RWPE1 (cell line): ENCODE results near the gene ZSCAN26.
A peak's percentile ranks its signal among the peaks of the same experiment; 100 is the strongest.

Experiments used
- CTCF ChIA-PET: fragments of 350-600 bp; sonication (Branson Sonifier 250); formaldehyde crosslinking; extraction: SDS; loops from one replicate; lab custom pipeline; 2021; lab: Yijun Ruan, JAX
- POLR2A ChIA-PET: fragments of 400-600 bp; formaldehyde crosslinking; extraction: SDS; loops from one replicate; lab custom pipeline; 2020; ENCODE audit warnings: antibody characterized with exemption; ENCODE audit not compliant: low non-redundant PET; lab: Yijun Ruan, JAX
- DNase-seq: peaks from one replicate; pipeline ENCODE4 v3.0.0; 2012; ENCODE audit warnings: low spot score
- H3K27ac ChIP-seq: fragments of 450-650 bp; 2 replicates; pipeline ENCODE4 v1.5.1; 2017
- CTCF ChIP-seq: fragments of 450-650 bp; conservative IDR thresholded peaks from 2 replicates; pipeline ENCODE4 v1.5.1; 2017; ENCODE audit warnings: low read depth, mild to moderate bottlenecking

ZSCAN26 gene

GRCh38 chr6:28266962-28267694 lies at the start of gene ZSCAN26:
Gene ZSCAN26, plus strand, starts transcription at chr6:28267143. Its CDS starts 4,777 bp downstream, at chr6:28271920.
- POLR2A ChIA-PET = interaction anchor here (0.6 to 2.0 kb wide), 3 partner anchors 14 to 85 kb away, joined by 4 read pairs; partner anchors contain the start of gene ZKSCAN4

GRCh38 chr6:28217890-28218289 lies 49.1 kb upstream of the ZSCAN26 start:
- ChIA-PET CTCF (interaction anchor here (0.6 kb wide), 1 partner anchor 104 kb away, joined by 3 read pairs; no protein-coding TSS in a partner anchor), POLR2A (interaction anchor here (0.7 to 2.0 kb wide), 2 partner anchors 77 to 318 kb away, joined by 6 to 9 read pairs; partner anchors contain the start of gene ZKSCAN8)
- TF ChIP-seq CTCF = no peak
- H3K27ac ChIP-seq = peak overlapping the region; percentile 78
- DNase-seq = no peak

More at GRCh38 chr6:28266962-28267694, at the start of gene ZSCAN26:
- H3K27ac ChIP-seq = peak within 1 kb of the TSS; percentile 80
- DNase-seq = peak; percentile 79
- CTCF ChIA-PET = interaction anchor here (0.6 kb wide), 1 partner anchor 60 kb away, joined by 3 read pairs; no protein-coding TSS in a partner anchor
- no peak for TF ChIP-seq CTCF

- TF ChIP-seq CTCF = no peak
- DNase-seq = no peak
- peak overlapping the region; percentile 78 for H3K27ac ChIP-seq
- ChIA-PET CTCF (interaction anchor here (0.6 to 1.1 kb wide), 4 partner anchors 105 to 138 kb away, joined by 3 to 4 read pairs (median 3); no protein-coding TSS in a partner anchor), POLR2A (interaction anchor here (0.6 to 2.0 kb wide), 3 partner anchors 77 to 138 kb away, joined by 3 to 9 read pairs (median 7); partner anchors contain the start of gene ZKSCAN8)
Measured at GRCh38 chr6:28218312-28219248, 48.4 kb upstream of the ZSCAN26 start.

GRCh38 chr6:28220257-28221133 lies 46.4 kb upstream of the ZSCAN26 start:
- POLR2A ChIA-PET = interaction anchor here (0.7 kb wide), 1 partner anchor 1425 kb away, joined by 6 read pairs; no protein-coding TSS in a partner anchor
- H3K27ac ChIP-seq = no peak overlapping the region
- DNase-seq = no peak
- CTCF ChIA-PET = interaction anchor here (0.7 kb wide), 1 partner anchor 135 kb away, joined by 3 read pairs; no protein-coding TSS in a partner anchor
- no peak for TF ChIP-seq CTCF

- H3K27ac ChIP-seq = peak overlapping the region; percentile 90
- DNase-seq = no peak
- ChIA-PET CTCF (no interaction called here), POLR2A (no interaction called here)
- TF ChIP-seq CTCF = no peak
Measured at GRCh38 chr6:28224131-28225055, 42.5 kb upstream of the ZSCAN26 start.
